ENCODE data around the gene MINDY4B.

GRCh38 chr3:150933473-150933995 lies 28.3 kb upstream of the MINDY4B start:
- no peak for TF ChIP-seq CTCF (IDR thresholded peaks at IDR 0.05)
- no peak for TF ChIP-seq POLR2A (IDR thresholded peaks at IDR 0.05)
- no peak for TF ChIP-seq EP300 (IDR thresholded peaks at IDR 0.05)

All from tibial nerve (tissue), 4 donors.